Measurements from ENCODE around the gene PDLIM4.

GRCh38 chr5:132221781-132222648 lies 35.5 kb upstream of the PDLIM4 start:
- peak in 2 of 5 experiments; percentile 8 to 18 for TF ChIP-seq CTCF (IDR thresholded peaks at IDR 0.05)
- no peak for TF ChIP-seq POLR2A (IDR thresholded peaks at IDR 0.05)
